Astrocyte (in vitro differentiated cells and primary cell): Measurements from ENCODE around the gene SESN3. TPM values are rescaled to one million over a fixed set of nuclear protein-coding genes. Genes with fewer than 3 reads are reported as not detected.

Source experiments
- DNase-seq: peaks from one replicate; pipeline ENCODE4 v3.0.0-alpha.2; 2010; ENCODE audit warnings: low read depth
- FAIRE-seq: peaks from 2 replicates; lab custom pipeline; 2011; peaks lifted over from hg19 to GRCh38; lab: Jason Lieb, UNC
- H2AFZ ChIP-seq: 2 replicates; pipeline ENCODE4 v1.6.0; 2012; ENCODE audit warnings: low read depth, low read length, inconsistent platforms
- H3K27ac ChIP-seq: 2 replicates; pipeline ENCODE4 v1.5.1; 2011; ENCODE audit warnings: low read depth, low read length, inconsistent platforms
- H3K27me3 ChIP-seq: 2 replicates; pipeline ENCODE4 v1.6.0; 2011; ENCODE audit warnings: low read length, inconsistent platforms; ENCODE audit not compliant: insufficient read depth
- H3K36me3 ChIP-seq: 2 replicates; pipeline ENCODE4 v1.5.1; 2011; ENCODE audit warnings: low read length, inconsistent platforms; ENCODE audit not compliant: insufficient read depth
- H3K4me1 ChIP-seq: 2 replicates; pipeline ENCODE4 v1.5.1; 2011; ENCODE audit warnings: low read length, inconsistent platforms; ENCODE audit not compliant: insufficient read depth
- H3K4me2 ChIP-seq: 2 replicates; pipeline ENCODE4 v1.6.0; 2012; ENCODE audit warnings: low read length, inconsistent platforms
- H3K4me3 ChIP-seq: 2 replicates; pipeline ENCODE4 v1.5.1; 2011; ENCODE audit warnings: low read depth, mild to moderate bottlenecking, low read length, inconsistent platforms; ENCODE audit not compliant: insufficient read depth
- H3K79me2 ChIP-seq: 2 replicates; pipeline ENCODE4 v1.6.0; 2012; ENCODE audit warnings: mild to moderate bottlenecking, low read length, inconsistent platforms; ENCODE audit not compliant: insufficient read depth
- H3K9ac ChIP-seq: 2 replicates; pipeline ENCODE4 v1.6.0; 2012; ENCODE audit warnings: mild to moderate bottlenecking, low read length, inconsistent platforms
- H3K9me3 ChIP-seq: 2 replicates; pipeline ENCODE4 v1.5.1; 2012; ENCODE audit warnings: low read depth, mild to moderate bottlenecking, low read length, inconsistent platforms; ENCODE audit not compliant: insufficient read depth
- H4K20me1 ChIP-seq: 2 replicates; pipeline ENCODE4 v1.6.0; 2012; ENCODE audit warnings: low read length, inconsistent platforms; ENCODE audit not compliant: insufficient read depth
- H3K27ac Mint-ChIP-seq: one replicate; pipeline ENCODE4 v1.8.0; 2021; ENCODE audit warnings: mild to moderate bottlenecking, mixed read lengths; ENCODE audit not compliant: unreplicated experiment
- H3K27me3 Mint-ChIP-seq: one replicate; pipeline ENCODE4 v1.8.0; 2021; ENCODE audit warnings: low read depth, mixed read lengths; ENCODE audit not compliant: unreplicated experiment
- H3K36me3 Mint-ChIP-seq: one replicate; pipeline ENCODE4 v1.8.0; 2021; ENCODE audit warnings: low read depth, mixed read lengths; ENCODE audit not compliant: unreplicated experiment
- H3K4me1 Mint-ChIP-seq: one replicate; pipeline ENCODE4 v1.8.0; 2021; ENCODE audit warnings: low read depth, mixed read lengths; ENCODE audit not compliant: unreplicated experiment
- H3K4me3 Mint-ChIP-seq: one replicate; pipeline ENCODE4 v1.8.0; 2021; ENCODE audit warnings: mild to moderate bottlenecking, moderate library complexity, mixed read lengths; ENCODE audit not compliant: unreplicated experiment
- H3K9me3 Mint-ChIP-seq: one replicate; pipeline ENCODE4 v1.8.0; 2021; ENCODE audit warnings: mild to moderate bottlenecking, mixed read lengths; ENCODE audit not compliant: unreplicated experiment
- EZH2 ChIP-seq: IDR thresholded peaks from 2 replicates; pipeline ENCODE4 v1.6.1; 2012; ENCODE audit warnings: mild to moderate bottlenecking, low read length, inconsistent platforms; ENCODE audit not compliant: insufficient read depth
- total RNA-seq: library from RNA; stranded (reverse); gene quantifications from 2 replicates; pipeline ENCODE4 v1.2.1, GENCODE V29; 2021
- TF ChIP-seq, protein P1 (sequence below): IDR thresholded peaks from 2 replicates; pipeline ENCODE4 v1.5.1; 2011; ENCODE audit warnings: low read depth, mild to moderate bottlenecking, inconsistent platforms, low read length, moderate library complexity; ENCODE audit not compliant: insufficient read depth

SESN3 gene
- total RNA-seq, 1 donor from 2014 or later, result 98.1 TPM

- Histone ChIP-seq H3K4me3 (no peak overlapping the region), H3K9me3 (no peaks in the 10 kb centered on the region), H2AFZ (no peak overlapping the region), H3K36me3 (no peaks in the 10 kb centered on the region), H3K27ac (no peak overlapping the region), H3K9ac (no peak overlapping the region), H3K79me2 (no peaks in the 10 kb centered on the region), H3K4me1 (no peaks in the 10 kb centered on the region), H3K4me2 (no peak overlapping the region), H3K27me3 (no peaks in the 10 kb centered on the region), H4K20me1 (no peaks in the 10 kb centered on the region)
- no peaks in the 10 kb centered on the region for H3K9me3 Mint-ChIP-seq
- no peak overlapping the region for H3K27ac Mint-ChIP-seq
- H3K4me1 Mint-ChIP-seq, result peaks cover 25% of the 10 kb centered on the region
- H3K27me3 Mint-ChIP-seq, result no peaks in the 10 kb centered on the region
- FAIRE-seq (no peak), DNase-seq (peak; percentile 3)
- no peak for TF ChIP-seq EZH2
- TF ChIP-seq, protein P1, sequence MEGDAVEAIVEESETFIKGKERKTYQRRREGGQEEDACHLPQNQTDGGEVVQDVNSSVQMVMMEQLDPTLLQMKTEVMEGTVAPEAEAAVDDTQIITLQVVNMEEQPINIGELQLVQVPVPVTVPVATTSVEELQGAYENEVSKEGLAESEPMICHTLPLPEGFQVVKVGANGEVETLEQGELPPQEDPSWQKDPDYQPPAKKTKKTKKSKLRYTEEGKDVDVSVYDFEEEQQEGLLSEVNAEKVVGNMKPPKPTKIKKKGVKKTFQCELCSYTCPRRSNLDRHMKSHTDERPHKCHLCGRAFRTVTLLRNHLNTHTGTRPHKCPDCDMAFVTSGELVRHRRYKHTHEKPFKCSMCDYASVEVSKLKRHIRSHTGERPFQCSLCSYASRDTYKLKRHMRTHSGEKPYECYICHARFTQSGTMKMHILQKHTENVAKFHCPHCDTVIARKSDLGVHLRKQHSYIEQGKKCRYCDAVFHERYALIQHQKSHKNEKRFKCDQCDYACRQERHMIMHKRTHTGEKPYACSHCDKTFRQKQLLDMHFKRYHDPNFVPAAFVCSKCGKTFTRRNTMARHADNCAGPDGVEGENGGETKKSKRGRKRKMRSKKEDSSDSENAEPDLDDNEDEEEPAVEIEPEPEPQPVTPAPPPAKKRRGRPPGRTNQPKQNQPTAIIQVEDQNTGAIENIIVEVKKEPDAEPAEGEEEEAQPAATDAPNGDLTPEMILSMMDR, result no peak
- no peak overlapping the region for H3K4me3 Mint-ChIP-seq
- no peaks in the 10 kb centered on the region for H3K36me3 Mint-ChIP-seq
These were observed 10.7 kb upstream of the SESN3 start for GRCh38 chr11:95241681-95242081.

- Histone ChIP-seq H3K9ac (no peak overlapping the region), H3K4me1 (no peaks in the 10 kb centered on the region), H3K79me2 (no peaks in the 10 kb centered on the region), H3K36me3 (no peaks in the 10 kb centered on the region), H3K27ac (no peak overlapping the region), H3K4me2 (no peak overlapping the region), H3K27me3 (no peaks in the 10 kb centered on the region), H4K20me1 (no peaks in the 10 kb centered on the region), H3K9me3 (no peaks in the 10 kb centered on the region), H2AFZ (no peak overlapping the region), H3K4me3 (no peak overlapping the region)
- DNase-seq (no peak), FAIRE-seq (peak; percentile 54)
- TF ChIP-seq, protein P1, result no peak
- Mint-ChIP-seq H3K4me1 (peaks cover 21% of the 10 kb centered on the region), H3K36me3 (no peaks in the 10 kb centered on the region), H3K9me3 (no peaks in the 10 kb centered on the region), H3K27ac (no peak overlapping the region), H3K27me3 (no peaks in the 10 kb centered on the region), H3K4me3 (no peak overlapping the region)
These were observed 9.1 kb upstream of the SESN3 start for GRCh38 chr11:95239871-95240649.

- TF ChIP-seq, protein P1, result no peak
- no peak for TF ChIP-seq EZH2
- Histone ChIP-seq H3K27me3 (no peaks in the 10 kb centered on the region), H3K4me2 (peak overlapping the region; percentile 90), H4K20me1 (no peaks in the 10 kb centered on the region), H3K36me3 (no peaks in the 10 kb centered on the region), H3K4me3 (peak overlapping the region; percentile 64), H3K9me3 (no peaks in the 10 kb centered on the region), H3K79me2 (peaks cover 13% of the 10 kb centered on the region), H3K9ac (peak overlapping the region; percentile 76), H3K27ac (no peak overlapping the region), H2AFZ (peak overlapping the region; percentile 89), H3K4me1 (peaks cover 22% of the 10 kb centered on the region)
- no peak for DNase-seq
- Mint-ChIP-seq H3K4me1 (peaks cover 10% of the 10 kb centered on the region), H3K27me3 (no peaks in the 10 kb centered on the region), H3K27ac (no peak overlapping the region), H3K36me3 (no peaks in the 10 kb centered on the region), H3K4me3 (no peak overlapping the region), H3K9me3 (no peaks in the 10 kb centered on the region)
- no peak for FAIRE-seq
These were observed 1.7 kb upstream of the SESN3 start for GRCh38 chr11:95232666-95233065.
